CD4-positive, alpha-beta T cell treated with Interleukin-6 for 4 hours (primary cell): ENCODE measurements around the gene DIP2B.

ENCODE experiments used
- DNase-seq: peaks from one replicate; pipeline ENCODE4 v3.0.0-alpha.2; 2020; ENCODE audit warnings: mixed read lengths

Gene DIP2B

DNA sequence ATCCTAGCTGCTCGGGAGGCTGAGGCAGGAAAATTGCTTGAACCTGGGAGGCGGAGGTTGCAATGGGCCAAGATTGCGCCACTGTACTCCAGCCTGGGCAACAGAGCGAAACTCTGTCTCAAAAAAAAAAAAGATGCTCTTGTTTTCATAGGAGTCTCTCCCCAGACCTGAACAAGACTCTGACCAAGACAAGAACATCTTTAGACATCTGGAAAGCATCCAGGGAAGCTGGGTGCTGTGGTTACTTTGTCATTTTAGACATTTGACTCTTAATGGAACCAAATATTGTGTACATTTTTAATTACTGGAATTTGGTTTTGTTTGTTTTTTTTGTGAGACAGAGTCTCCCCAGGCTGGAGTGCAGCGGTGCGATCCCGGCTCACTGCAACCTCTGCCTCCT is 238.0 kb downstream of the DIP2B start:
- DNase-seq: no peak

DNA sequence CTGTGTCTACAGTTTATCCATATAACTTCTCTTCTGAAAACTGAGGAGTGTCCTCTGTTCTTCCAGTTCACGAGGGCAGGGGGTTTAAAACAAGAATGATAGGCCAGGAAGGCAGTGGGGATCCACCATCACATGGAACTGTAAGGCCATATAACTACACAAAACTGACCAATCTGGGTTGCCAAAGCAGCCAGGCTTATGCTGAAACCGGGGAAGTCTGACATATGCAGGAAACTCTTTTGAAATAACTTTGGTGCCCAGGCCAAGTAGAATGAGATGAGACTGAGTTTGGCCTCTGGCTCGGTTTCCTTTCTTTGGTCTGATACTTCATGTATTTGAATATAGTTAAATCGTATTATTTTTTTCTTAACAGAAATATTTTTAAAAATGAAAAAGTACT is 241.1 kb downstream of the DIP2B start:
- DNase-seq: no peak

DNA sequence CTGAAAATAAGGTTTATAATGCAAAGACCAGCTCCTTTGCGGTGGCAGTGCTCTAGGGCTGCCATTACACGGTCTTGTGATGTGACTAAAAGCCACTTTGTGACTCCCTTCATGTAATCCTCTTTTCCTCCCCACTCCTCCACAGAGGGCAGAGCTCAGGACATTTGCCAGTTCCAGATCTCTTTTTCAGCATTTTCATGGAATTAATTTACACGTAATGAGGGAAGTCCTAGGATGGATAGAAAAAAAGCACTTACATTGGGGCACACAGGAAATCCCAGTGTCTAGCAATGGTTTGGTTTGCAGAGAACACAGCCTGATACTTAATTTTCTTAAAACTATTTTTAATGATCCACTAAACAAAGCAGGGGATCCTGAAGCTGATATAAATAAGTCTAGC is 241.6 kb downstream of the DIP2B start:
- DNase-seq: no peak

DNA sequence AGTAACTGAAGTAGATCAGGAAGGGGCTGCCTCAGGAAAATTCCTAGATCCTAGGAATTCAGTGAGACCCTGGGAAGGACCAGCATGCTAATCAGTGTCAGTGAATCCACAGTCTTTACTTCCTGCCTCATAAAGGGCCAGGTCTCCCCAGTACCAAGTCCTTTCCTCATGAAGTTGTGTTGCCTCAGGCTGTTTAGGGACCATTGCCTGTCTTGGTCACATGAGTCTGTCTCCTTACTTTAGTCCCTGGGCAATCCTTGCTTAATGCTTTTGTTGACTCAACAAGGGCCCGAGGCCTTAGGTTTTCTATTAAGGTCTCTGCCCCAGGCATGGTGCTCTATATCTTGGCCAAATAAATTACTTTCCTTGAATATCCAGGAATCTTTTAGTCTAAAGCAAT is 243.0 kb downstream of the DIP2B start:
- DNase-seq: no peak

DNA sequence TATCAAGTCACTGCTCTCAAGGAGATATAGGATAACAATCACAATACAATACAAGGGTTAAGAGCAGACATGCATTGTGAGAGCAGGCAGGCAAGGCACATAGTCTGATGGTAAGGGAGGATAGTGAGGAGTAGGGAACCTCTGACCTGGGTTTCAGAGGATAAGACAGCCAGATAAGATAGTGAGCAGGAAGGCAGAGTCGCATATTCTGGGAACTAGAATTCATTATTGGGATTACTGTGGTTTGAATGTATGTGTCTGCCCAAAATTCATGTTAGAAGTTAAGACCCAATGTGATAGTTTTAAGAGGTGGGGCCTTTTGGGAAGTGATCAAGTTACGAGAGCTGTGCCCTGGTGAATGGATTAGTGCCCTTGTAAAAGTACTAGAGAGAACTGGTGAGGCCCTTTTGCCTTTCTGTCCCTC is 244.7 kb downstream of the DIP2B start:
- no peak for DNase-seq

DNA sequence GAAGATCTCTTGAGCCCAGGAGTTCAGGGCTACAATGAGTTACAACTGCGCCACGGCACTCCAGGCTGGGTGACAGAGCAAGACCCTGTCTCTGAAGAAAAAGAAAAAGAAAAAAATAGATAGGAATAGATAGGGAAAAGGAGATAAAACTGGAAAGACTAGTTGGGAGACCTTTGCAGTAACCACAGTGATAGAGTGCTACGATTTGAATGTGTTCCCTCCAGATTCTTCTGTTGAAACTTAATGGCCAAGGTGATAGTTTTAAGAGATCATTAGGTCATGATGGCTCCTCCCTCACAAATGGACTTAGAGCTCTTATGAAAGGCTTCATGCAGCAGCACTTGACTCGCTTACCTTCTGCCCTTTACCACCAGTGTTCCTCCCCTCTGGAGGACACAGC is 245.6 kb downstream of the DIP2B start:
- DNase-seq: no peak

DNA sequence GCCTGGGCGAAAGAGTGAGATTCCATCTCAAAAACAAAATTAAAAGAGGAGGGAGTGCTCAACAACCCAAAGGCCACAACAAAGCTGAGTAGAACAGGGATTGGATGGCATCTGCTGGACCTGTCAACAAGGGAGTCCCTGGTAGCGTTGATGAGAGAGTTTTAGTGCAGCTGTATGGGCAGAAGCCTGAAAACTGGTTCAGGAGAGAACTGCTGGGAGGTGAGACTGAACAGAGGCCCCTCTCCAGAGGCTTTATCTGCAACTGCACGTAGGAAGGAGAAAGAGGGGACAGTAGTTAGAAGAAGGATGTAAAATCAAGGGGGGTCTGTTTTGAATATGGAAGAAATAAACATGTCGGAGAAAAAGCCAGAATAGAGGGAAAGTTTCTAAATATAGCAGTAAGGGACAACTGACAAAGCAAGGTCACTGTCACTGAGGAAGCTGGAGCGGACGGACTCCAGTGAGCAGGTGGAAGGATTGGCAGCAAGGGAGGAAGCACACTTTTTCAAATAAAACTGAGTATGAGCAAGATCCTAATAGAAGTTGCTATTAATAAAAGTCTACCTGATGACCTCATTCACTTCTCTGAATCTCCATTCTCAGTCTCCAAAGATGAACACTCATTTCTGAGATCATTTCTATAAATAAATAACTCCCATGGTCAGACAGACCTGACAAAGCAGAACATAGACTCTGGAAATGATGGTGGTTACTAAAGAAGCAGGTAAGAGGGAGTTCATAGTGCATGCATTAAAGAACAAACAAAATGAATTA is 247.3 kb downstream of the DIP2B start:
- no peak for DNase-seq

DNA sequence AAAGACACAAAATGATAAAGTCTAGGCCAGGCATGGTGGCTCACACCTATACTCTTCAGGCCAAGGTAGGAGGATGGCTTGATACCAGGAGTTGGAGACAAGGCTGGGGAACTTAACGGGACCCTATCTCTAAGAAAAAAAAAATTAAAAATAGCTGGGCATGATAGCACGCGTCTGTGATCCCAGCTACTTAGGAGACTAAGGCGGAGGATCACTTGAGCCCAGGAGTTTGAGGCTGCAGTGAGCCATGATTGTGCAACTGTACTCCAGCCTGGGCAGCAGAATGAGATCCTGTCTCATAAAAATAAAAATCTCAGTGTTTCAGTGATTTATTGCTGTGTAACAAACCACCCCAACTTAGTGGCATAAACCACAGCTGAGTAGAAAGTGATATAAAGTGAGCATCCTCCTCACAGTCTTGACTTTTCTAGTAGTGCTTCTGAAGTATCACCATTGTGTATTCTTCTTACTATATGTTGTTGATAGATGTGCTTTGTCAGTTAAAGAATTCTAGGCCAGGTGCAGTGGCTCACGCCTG is 248.5 kb downstream of the DIP2B start:
- DNase-seq: no peak

DNA sequence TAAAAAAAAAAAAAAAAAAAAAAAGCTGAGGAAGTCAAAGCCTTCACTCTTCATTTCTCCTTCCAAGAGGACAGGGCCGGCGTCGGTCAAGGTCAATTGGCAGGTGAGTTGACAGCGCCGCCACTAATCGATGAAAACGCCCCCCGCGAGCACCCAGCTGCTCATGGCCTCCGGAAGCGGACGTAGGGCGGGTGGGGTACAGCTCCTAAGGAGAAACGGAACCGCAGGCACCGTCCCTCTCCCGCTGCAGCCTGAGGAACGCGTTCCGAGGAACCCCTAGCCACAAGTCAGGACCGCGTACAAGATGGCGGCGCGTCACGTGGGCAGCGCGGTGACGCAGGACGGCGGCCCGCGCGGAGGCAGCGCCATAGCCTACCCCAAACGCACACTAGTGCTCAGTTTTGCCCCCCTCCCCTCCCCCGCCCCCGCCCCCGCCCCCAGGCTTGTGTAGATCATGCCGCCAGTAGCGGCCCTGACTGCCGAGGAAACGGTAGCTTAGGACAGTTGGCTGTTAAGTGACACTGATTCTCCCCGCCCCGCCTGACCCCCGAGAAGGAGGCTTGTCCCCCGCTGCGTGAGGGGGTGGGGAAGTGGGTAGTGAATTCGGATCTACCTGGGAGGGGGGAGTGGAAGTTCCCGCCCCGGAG is 259.0 kb downstream of the DIP2B start, which contains the start of gene ATF1:
Gene ATF1 (plus strand): TSS at position 463 of the 647 bp plus-strand sequence. CDS start 16,045 bp downstream, outside the sequence.
- DNase-seq: peak; percentile 91

DNA sequence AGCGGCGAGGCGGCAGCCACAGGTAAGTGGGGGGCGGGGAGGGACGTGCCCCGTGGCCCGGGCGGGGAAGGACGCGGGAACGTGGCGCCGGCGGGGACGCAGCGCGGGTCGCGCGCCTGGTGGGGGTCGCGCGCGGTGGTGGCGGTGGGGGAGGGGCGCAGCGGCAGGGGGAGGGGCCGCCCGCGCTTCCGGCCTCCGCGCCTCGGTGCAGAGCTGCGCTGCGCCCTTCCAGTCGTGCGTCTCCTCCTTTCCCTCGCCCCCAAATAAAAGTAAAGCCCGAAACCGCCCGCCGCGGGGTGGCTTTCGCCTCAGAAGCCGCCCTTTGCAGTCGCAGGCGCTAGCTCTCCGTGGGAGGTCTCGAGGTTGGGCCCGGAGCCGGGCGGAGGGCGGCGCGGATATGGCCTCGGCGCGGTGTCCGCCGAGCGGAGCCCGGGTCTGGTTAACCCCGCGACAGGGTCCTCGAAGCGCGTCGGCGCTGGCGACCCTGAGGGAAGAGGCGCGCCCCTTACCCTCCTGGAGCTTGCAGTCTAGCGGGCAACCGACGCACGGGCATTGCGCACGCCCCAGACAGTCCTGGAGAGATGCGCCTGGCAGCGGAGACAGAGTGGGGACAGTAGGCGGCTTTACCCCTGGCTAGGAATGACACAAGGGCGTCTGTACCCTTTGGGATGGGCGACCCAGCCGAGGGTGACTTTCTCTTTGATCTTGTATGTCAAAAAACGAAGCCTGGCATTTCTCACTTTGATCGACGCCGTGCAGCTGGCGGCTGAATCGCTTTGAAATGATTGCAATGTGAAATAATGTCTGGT is 259.7 kb downstream of the DIP2B start:
- DNase-seq: peak; percentile 86

DNA sequence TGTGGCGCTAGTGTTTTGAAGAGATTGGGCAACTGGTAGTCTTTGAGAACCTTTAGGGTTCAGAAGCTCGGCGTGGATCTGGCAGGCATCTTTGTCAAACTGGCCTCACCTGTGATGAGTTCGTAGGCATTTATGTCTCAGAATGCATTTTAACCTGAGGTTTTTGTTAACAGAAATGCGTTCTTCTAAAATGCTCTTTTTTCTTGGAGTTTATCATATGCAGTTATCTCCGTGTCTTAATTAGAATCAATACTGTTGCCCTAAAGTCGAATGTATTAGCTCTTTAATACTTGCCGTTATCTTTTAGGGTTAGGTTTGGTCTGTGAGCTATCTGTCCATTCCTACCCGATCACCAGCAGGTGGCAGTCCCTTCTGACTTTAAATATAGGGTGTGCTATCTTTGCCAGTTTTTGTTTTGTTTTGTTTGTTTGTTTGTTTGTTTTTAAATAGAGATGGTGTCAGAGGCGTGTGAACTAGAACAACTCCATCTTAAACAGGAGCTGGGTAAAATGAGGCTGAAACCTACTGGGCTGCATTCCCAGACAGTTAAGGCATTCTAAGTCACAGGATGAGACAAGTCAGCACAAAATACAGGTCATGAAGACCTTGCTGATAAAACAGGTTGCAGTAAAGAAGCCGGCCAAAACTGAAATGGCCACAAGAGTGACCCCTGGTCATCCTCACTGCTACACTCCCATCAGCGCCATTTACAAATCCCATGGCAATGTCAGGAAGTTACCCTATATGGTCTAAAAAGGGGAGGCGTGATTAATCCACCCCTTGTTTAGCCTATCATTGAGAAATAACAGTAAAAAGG is 260.5 kb downstream of the DIP2B start:
- peak; percentile 54 for DNase-seq

DNA sequence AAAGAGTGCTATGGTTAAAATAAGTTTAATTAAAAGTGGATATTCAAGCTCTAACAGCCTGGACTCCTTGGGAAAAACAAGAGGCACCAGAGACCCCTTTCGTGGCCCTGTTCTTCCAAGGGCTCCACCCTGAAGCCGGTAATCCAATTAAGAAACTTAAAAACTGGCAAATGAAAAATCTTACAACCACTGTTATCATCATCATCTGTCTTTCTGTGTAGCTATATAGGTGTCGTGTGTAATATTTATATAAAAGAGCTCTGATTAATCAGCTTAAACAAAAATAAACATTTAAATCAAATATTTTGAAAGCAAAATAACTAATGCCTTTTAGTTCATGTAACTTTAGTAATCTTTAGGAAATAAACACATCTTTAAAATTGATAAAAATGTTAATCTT is 263.6 kb downstream of the DIP2B start:
- DNase-seq: no peak

DNA sequence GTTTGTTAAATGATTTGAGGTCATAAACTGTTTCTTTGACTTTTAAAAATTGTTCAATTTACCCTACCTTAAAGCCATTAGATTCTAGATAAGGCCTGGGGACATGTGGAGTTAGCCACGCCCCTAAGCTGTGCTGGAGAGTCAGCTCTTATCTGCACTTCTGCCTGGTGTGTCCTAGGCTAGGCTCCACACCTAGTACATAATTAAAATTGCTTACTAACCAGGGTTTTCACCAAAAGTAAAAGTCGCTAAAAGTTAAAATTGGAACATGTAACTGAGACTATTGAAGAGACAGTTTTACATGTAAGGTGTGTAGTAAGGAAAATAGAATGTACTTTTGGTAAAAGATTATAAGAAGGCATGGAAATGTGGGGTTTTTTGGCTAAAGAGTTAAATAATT is 264.0 kb downstream of the DIP2B start:
- peak; percentile 6 for DNase-seq

DNA sequence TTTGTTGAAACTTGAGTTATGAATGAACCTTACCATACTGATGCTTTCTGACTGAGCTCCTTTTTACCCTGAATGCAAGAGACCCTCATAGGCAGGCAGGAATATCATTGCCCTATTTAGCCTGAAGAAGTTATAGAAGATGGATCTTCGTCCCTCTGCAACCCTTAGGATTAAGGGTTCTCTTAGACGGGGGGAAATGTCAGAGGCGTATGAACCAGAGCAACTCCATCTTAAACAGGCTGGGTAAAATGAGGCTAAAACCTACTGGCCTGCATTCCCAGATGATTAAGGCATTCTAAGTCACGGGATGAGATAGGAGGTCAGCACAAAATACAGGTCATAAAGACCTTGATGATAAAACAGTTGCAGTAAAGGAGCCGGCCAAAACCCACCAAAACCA is 266.6 kb downstream of the DIP2B start:
- DNase-seq: no peak

DNA sequence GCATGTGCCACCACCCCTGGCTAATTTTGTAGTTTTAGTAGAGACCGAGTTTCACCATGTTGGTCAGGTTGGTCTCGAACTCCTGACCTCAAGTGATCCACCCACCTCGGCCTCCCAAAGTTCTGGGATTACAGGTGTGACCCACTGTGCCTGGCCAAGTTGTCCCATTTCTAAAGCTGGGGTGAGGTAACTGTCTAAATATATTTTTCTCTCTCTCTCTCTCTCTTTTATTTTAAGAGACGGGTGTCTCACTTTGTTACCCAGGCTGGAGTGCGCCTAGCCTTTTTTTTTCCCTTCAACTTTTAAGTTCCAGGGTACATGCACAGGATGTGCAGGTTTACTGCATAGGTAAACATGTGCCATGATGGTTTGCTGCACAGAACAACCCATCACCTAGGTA is 267.7 kb downstream of the DIP2B start:
- no peak for DNase-seq

DNA sequence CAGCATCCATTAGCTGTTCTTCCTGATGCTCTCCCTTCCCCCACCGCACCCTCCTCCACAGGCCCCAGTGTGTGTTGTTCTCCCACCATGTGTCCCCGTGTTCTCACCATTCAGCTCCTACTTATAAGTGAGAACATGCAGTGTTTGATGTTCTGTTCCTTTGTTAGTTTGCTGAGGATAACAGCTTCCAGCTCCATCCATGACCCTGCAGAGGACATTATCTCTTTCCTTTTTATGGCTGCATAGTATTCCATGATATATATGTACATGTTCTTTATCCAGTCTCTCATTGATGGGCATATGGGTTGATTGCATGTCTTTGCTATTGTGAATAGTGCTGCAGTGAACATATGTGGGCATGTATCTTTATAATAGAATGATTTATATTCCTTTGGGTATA is 268.1 kb downstream of the DIP2B start:
- no peak for DNase-seq

DNA sequence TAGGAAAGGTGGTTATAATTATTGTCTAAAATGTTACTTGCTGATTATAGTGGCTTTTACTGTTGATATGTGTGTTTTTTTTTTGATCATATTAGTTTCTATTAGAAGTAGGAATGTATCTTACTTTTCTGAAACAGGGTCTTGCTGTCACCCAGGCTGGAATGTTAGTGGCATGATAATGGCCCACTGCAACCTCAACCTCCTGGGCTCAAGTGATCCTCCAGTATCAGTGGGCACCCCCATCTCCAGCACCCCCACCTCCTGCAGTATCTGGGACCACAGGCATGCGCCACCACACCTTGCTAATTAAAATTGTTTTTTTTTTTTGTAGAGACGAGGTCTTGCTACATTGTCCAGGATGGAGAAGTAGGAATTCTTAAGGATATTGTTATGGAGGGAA is 270.5 kb downstream of the DIP2B start:
- DNase-seq: no peak

DNA sequence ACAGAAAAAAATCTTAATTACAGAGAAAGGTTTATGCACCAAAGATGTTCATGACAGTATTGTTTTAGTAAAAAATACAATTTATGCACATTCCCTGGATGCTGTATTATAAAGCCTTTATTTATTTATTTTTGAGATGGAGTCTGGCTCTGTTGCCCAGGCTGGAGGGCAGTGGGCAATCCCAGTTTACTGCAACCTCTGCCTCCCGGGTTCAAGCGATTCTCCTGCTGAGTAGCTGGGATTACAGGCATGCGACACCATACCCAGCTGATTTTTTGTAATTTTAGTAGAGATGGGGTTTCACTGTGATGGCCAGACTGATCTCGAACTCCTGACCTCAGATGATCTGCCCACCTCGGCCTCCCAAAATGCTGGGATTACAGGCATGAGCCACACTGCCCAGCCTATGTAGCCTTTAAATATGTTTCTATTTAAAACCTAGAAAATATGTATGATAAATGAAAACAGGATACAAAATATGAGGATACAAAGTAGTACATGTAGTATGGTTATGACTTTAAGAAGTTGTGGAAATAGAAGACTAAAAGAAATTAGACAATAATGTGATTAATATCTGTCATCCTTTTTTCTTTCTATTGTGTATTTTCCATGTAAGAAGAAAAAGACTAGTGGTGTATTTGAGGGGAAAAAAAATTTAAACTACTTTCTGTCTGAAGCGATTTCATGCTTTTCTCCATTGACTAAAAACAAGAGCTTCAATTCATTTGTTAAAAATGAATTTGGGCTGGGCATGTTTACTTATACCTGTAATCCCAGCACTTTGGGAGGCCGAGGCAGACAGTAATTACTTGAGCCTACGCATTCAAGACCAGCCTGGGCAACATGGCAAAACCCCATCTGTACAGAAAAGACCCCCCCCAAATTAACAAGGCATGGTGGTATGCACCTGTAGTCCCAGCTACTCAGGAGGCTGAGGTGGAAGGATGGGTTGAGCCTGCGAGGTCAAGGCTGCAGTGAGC is 272.3 kb downstream of the DIP2B start:
- no peak for DNase-seq

DNA sequence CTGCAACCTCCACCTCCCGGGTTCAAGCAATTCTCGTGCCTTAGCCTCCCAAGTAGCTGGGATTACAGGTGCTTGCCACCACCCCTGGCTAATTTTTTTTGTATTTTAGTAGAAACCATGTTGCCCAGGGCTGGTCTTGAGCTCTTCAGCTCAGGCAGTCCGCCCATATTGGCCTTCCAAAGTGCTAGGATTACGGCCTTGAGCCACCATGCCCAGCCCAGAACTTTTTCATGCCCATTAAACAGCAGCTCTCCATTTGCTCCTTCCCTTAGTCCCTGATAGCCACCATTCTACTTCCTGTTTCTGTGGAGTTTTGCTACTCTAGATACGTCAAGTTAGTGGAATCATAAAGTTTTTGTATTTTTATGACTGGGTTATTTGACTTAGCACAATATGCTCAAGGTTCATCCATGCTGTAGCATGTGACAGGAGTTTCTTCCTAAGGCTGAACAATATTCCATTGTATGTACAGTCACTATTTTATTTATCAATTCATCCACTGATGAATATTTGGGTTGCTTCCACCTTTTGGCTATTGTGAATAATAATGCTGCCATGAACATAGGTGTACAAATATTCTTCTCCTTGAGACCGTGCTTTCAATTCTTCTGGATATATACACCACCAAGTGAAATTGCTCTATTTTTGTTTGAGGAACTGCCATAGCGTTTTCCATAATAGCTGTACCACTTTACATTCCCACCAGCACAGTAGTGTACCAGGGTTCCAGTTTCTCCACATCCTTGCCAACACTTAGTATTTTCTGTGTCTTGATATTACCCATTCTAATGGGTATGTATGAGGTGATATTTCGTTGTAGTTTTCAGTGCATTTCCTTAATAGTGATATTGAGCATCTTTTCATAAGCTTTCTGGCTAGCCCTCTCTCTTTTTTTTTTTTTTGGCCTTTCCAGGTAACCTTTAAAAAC is 274.1 kb downstream of the DIP2B start:
- no peak for DNase-seq

DNA sequence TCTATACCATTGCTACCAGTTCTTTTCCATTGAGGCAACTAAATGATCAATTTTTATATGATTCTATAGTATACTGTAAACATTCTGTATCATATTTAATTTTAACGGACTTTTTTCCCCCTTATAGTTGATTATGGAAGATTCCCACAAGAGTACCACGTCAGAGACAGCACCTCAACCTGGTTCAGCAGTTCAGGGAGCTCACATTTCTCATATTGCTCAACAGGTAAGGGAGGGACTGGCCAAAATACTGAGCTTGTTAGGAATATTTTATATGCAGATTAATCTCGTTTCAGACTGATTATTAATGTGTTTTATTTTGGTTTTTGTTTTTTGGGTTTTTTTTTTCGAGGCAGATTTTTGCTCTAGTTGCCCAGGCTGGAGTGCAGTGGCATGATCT is 275.2 kb downstream of the DIP2B start:
- no peak for DNase-seq
